Mesodermal cell (in vitro differentiated cells): Measurements from ENCODE around the gene ROR2.

ENCODE experiments used
- H3K27ac ChIP-seq: 2 replicates; pipeline ENCODE4 v1.7.0; 2013; ENCODE audit warnings: mild to moderate bottlenecking, low read depth, low read length, moderate library complexity; ENCODE audit not compliant: severe bottlenecking
- H3K36me3 ChIP-seq: 2 replicates; pipeline ENCODE4 v1.7.1; 2013; ENCODE audit warnings: mild to moderate bottlenecking, low read length, moderate library complexity; ENCODE audit not compliant: control insufficient read depth, insufficient read depth
- H3K4me1 ChIP-seq: one replicate; pipeline ENCODE4 v1.7.1; 2013; ENCODE audit warnings: mild to moderate bottlenecking, low read length; ENCODE audit not compliant: insufficient read depth, control insufficient read depth, poor library complexity, severe bottlenecking
- H3K4me3 ChIP-seq: 2 replicates; pipeline ENCODE4 v1.7.0; 2013; ENCODE audit warnings: low read length, control low read depth, mild to moderate bottlenecking; ENCODE audit not compliant: insufficient read depth, poor library complexity, severe bottlenecking; ENCODE audit errors: extremely low read depth
- H3K9me3 ChIP-seq: 2 replicates; pipeline ENCODE4 v1.7.1; 2013; ENCODE audit warnings: mild to moderate bottlenecking, low read length, moderate library complexity; ENCODE audit not compliant: control insufficient read depth
- WGBS, 2 experiments: methylation state at CpG; one replicate each; pipeline ENCODE4 v1.1.5; 2013; ENCODE audit warnings: missing lambda C conversion rate in 2 of 2; ENCODE audit not compliant: insufficient coverage in 2 of 2; 5-methylcytosine and 5-hydroxymethylcytosine counted together

Gene ROR2

GRCh38 chr9:91741522-91741921 is 208.5 kb downstream of the ROR2 start:
- Histone ChIP-seq H3K4me1 (peaks cover 6% of the 10 kb centered on the region), H3K4me3 (no peak overlapping the region), H3K9me3 (no peaks in the 10 kb centered on the region), H3K36me3 (no peaks in the 10 kb centered on the region), H3K27ac (no peak overlapping the region)

- no peak overlapping the region for H3K27ac ChIP-seq
- no peak overlapping the region for H3K4me3 ChIP-seq
- WGBS, 2 experiments: 92 to 95% methylated on average over 9 to 10 of the region's 10 CpGs
- no peaks in the 10 kb centered on the region for H3K36me3 ChIP-seq
- peaks cover 6% of the 10 kb centered on the region for H3K4me1 ChIP-seq
- H3K9me3 ChIP-seq: no peaks in the 10 kb centered on the region
Measured at GRCh38 chr9:91740701-91741100, 209.3 kb downstream of the ROR2 start.

DNA sequence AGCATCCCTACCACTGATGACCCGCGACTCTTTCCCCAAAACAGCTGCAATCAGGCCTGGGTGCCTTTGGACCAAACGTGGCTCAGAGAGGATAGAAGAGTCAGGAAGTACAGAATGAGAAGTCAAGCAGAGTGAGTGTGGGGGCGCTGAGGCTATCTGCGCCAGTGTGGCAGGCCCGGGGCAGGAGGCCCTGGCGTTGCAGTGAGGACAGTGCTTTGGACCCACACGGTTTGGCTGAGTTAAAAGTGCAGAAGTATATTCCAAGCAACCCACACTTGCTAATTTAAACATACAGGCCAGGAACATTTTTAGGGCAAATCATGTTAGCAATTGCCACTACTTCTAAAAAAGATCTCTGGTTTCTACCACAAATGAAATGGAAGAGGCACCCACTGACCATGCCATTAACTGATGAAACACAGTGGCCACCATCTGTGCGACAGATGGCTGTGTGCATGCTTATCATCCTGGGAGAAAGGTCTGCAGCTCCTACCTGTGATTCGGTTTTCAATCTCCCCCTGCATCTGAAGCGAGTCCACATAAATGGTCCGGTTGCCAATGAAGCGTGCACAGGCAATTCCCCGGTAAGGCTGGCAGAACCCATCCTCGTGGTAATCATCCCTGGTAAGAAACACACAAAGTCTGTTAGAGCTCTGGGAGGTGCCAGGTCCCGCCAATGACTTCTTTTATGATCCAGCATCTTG is 213.0 kb downstream of the ROR2 start:
- 92 to 93% methylated on average over 13 to 14 of the region's 16 CpGs for WGBS, 2 experiments
- H3K4me1 ChIP-seq: peaks cover 6% of the 10 kb centered on the region
- H3K27ac ChIP-seq: no peak overlapping the region
- H3K9me3 ChIP-seq: no peaks in the 10 kb centered on the region
- no peaks in the 10 kb centered on the region for H3K36me3 ChIP-seq
- H3K4me3 ChIP-seq: no peak overlapping the region

DNA sequence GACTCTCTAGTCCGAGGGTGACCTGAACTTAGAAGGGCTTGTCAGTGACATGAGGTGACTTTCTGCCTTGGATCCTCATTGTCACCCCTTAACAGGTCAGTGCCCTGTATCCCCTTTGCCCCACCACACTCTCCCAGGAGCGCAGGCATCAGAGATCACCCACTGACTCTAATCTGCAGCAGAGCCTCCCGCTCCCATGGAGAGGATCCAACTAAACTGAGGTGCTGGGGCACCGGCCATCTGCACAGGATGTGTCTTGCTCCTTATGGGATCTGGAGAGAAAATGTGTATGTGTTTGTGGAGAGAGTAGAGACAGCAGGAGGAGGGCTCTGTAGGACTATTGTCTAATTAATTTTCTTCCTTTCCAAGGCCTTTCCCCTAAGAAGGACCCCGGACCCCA is 213.7 kb downstream of the ROR2 start:
- Histone ChIP-seq H3K36me3 (no peaks in the 10 kb centered on the region), H3K4me3 (no peak overlapping the region)
- 92 to 94% methylated on average over 3 to 5 of the region's 5 CpGs for WGBS, 2 experiments

DNA sequence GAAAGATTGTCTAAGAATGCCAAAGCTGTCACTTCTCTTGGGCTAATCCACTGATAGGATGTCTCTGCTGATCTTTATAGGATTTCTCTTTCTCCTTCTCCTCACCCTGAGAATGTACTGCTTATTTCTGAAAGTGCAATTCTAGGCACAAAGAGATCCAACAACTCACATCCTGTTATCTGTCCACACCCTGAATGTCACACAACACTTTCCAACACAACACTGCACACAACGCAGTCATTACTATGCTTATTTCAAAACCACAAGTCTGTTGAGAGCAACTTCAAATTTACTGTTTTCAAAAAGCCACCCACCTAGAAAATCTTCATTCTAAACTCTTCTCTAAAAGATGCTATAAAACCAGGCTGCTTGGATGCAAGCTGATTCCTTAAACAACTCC is 215.0 kb downstream of the ROR2 start:
- Histone ChIP-seq H3K4me3 (no peak overlapping the region), H3K36me3 (no peaks in the 10 kb centered on the region), H3K27ac (no peak overlapping the region), H3K4me1 (no peaks in the 10 kb centered on the region), H3K9me3 (no peaks in the 10 kb centered on the region)
- 75 to 100% methylated on average over 1 of the region's 1 CpG for WGBS, 2 experiments

More for the DNA sequence above, 213.7 kb downstream of the ROR2 start:
- H3K9me3 ChIP-seq: no peaks in the 10 kb centered on the region
- no peaks in the 10 kb centered on the region for H3K4me1 ChIP-seq
- H3K27ac ChIP-seq: no peak overlapping the region

- H3K4me3 ChIP-seq: no peak overlapping the region
Measured at GRCh38 chr9:91734371-91734981, 215.6 kb downstream of the ROR2 start.

GRCh38 chr9:91733006-91733624 is 216.9 kb downstream of the ROR2 start:
- 96 to 97% methylated on average over 31 to 35 of the region's 46 CpGs for WGBS, 2 experiments
- no peaks in the 10 kb centered on the region for H3K9me3 ChIP-seq
- H3K27ac ChIP-seq: no peak overlapping the region
- no peaks in the 10 kb centered on the region for H3K36me3 ChIP-seq
- H3K4me3 ChIP-seq: no peak overlapping the region
- H3K4me1 ChIP-seq: no peaks in the 10 kb centered on the region

More at GRCh38 chr9:91734371-91734981, 215.6 kb downstream of the ROR2 start:
- Histone ChIP-seq H3K27ac (no peak overlapping the region), H3K9me3 (no peaks in the 10 kb centered on the region), H3K36me3 (no peaks in the 10 kb centered on the region), H3K4me1 (no peaks in the 10 kb centered on the region)
- 42 to 46% methylated on average over 6 to 11 of the region's 14 CpGs for whole genome bisulfite sequencing, 2 experiments

DNA sequence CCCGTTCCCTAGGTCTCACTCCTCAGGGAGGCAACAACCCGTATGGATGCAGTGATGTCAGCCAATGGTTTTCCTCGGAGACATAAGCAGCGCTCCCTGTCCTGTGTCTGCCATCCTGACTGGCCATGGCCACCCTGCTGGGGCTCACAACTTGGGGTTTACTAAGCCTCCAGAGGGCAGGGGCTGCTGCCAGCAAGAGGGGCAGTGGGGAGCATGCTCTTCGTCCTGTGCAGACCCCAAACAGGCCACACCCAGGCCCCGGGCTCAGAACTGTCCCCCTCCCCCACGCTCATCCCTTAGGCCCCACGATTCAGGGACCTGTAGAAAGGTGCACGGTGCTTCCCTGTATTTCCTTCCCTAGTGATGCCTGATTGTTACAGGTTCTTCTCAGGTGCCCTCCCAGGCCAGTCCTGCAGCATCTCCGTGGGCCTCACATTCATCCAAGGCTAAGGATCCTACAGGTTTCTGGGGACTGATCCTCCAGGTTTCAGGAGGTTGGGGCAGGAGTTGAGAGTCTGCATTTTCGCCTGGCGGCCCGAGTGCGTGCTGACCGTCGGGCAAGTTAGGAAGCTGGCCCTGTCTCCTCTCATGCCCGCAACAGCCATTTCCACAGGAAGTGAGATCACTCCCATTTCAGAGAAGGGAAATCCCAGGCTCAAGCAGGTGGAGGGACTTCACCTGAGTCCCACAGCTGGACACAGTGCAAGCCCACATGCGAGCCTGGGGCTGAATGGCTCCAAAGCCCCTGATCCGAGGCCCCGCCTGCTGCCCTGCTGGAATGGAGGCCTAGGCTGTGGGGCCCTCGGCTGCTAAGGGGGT is 217.6 kb downstream of the ROR2 start:
- Histone ChIP-seq H3K36me3 (no peaks in the 10 kb centered on the region), H3K27ac (no peak overlapping the region)

DNA sequence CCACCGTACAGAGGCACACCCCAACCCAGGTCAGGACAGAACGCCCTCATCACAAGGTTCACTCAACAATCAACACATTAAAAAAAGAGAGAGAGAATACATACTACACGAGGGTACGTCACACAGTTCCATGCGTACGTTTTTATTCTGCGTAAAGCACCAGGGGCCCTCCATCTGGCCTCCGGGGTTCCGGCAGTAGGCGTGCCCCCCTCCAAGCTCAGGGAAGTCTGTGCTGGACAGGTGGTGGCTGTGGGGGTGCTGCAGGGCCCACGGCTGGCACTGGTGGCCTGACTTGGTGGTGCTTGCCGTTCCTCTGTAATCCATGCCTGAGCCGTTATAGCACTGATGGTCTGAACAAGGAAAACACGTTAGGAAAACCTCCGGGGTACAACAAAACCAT is 219.2 kb downstream of the ROR2 start:
- Histone ChIP-seq H3K4me1 (no peaks in the 10 kb centered on the region), H3K36me3 (no peaks in the 10 kb centered on the region), H3K4me3 (no peak overlapping the region), H3K27ac (no peak overlapping the region), H3K9me3 (no peaks in the 10 kb centered on the region)
- 85 to 96% methylated on average over 10 to 12 of the region's 15 CpGs for WGBS, 2 experiments

More for the DNA sequence above, 217.6 kb downstream of the ROR2 start:
- no peaks in the 10 kb centered on the region for H3K9me3 ChIP-seq
- H3K4me3 ChIP-seq: no peak overlapping the region
- H3K4me1 ChIP-seq: no peaks in the 10 kb centered on the region
- 91 to 92% methylated on average over 20 to 21 of the region's 21 CpGs for WGBS, 2 experiments

DNA sequence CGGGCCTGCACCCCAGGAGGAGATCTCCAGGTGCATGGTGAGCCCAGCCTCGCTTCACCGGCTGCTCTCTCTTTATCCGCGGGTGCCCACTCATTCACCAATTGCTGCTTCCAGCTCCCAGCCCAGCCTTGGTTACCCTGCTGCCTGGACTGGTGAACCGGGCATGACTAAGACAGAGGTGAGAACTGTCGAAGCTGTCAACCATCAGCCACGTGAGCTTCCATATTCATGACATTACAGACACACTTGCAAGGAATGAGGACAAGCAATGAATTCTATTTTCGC is 220.5 kb downstream of the ROR2 start:
- no peaks in the 10 kb centered on the region for H3K36me3 ChIP-seq

More for the DNA sequence above, 220.5 kb downstream of the ROR2 start:
- H3K4me3 ChIP-seq: no peak overlapping the region
- no peak overlapping the region for H3K27ac ChIP-seq
- no peaks in the 10 kb centered on the region for H3K4me1 ChIP-seq
- no peaks in the 10 kb centered on the region for H3K9me3 ChIP-seq
- WGBS, 2 experiments: 90 to 98% methylated on average over 6 to 7 of the region's 9 CpGs
